Type B pancreatic cell (in vitro differentiated cells): ENCODE data around the gene SMTNL2. TPM values are rescaled to one million over a fixed set of nuclear protein-coding genes. Genes with fewer than 3 reads are reported as not detected.

Source experiments
- DNase-seq: peaks from one replicate; pipeline ENCODE4 v3.0.0; 2021; ENCODE audit warnings: mixed read lengths; ENCODE audit not compliant: unreplicated experiment; ENCODE audit errors: extremely low spot score
- H3K27ac Mint-ChIP-seq: 2 replicates; pipeline ENCODE4 v1.8.0; 2021; ENCODE audit warnings: mild to moderate bottlenecking, mixed read lengths
- H3K27me3 Mint-ChIP-seq: 2 replicates; pipeline ENCODE4 v1.8.0; 2021; ENCODE audit warnings: mixed read lengths
- H3K36me3 Mint-ChIP-seq: 2 replicates; pipeline ENCODE4 v1.8.0; 2021; ENCODE audit warnings: mixed read lengths
- H3K4me1 Mint-ChIP-seq: one replicate; pipeline ENCODE4 v1.8.0; 2021; ENCODE audit warnings: mixed read lengths; ENCODE audit not compliant: unreplicated experiment
- H3K4me3 Mint-ChIP-seq: 2 replicates; pipeline ENCODE4 v1.8.0; 2021; ENCODE audit warnings: mild to moderate bottlenecking, mixed read lengths
- H3K9me3 Mint-ChIP-seq: 2 replicates; pipeline ENCODE4 v1.8.0; 2021; ENCODE audit warnings: mixed read lengths
- CTCF ChIP-seq: fragments of 200-600 bp; sonication (generic); conservative IDR thresholded peaks from 2 replicates; pipeline ENCODE4 v1.5.0; 2021; ENCODE audit warnings: antibody characterized with exemption, mild to moderate bottlenecking
- total RNA-seq: library from RNA; stranded (reverse); gene quantifications from 2 replicates; pipeline ENCODE4 v1.2.1, GENCODE V29; 2021; ENCODE audit warnings: low replicate concordance

Gene SMTNL2
- total RNA-seq, 1 donor from 2014 or later: 25.5 TPM

GRCh38 chr17:4641297-4642195 lies 57.2 kb downstream of the SMTNL2 start, which contains the start of gene ALOX15:
Gene ALOX15, minus strand, starts transcription at chr17:4641678. Its CDS starts 27 bp downstream, at chr17:4641651.
- H3K9me3 Mint-ChIP-seq: no peaks in the 10 kb centered on the region
- H3K4me1 Mint-ChIP-seq: peaks cover 17% of the 10 kb centered on the region
- H3K36me3 Mint-ChIP-seq: no peaks in the 10 kb centered on the region
- DNase-seq: no peak
- no peak for TF ChIP-seq CTCF
- H3K27me3 Mint-ChIP-seq: peaks cover 82% of the 10 kb centered on the region
- no peak within 1 kb of the TSS for H3K27ac Mint-ChIP-seq
- H3K4me3 Mint-ChIP-seq: peak within 1 kb of the TSS; percentile 70

DNA sequence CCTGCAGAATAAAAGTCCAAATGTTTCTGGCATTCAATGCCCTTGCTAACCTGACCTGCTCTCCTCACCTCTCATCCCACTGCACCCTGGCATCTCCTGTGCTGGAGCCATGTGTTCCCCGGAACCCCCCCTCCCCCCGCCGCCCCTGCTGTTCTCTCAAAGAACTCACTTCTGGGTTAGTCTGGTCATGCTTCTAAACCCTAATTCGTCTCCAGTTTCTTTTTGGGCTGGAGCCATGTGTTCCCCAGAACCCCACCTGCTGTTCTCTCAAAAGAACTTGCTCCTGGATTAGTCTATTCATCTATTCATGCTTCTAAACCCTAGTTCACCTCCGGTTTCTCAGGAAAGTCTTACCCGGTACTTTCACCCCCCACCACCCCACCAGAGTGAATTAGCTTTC lies 58.0 kb downstream of the SMTNL2 start:
- peaks cover 76% of the 10 kb centered on the region for H3K27me3 Mint-ChIP-seq
- H3K9me3 Mint-ChIP-seq: no peaks in the 10 kb centered on the region
- no peak for DNase-seq
- TF ChIP-seq CTCF: no peak
- H3K27ac Mint-ChIP-seq: no peak overlapping the region
- H3K4me3 Mint-ChIP-seq: peak overlapping the region; percentile 54
- peaks cover 17% of the 10 kb centered on the region for H3K4me1 Mint-ChIP-seq
- no peaks in the 10 kb centered on the region for H3K36me3 Mint-ChIP-seq

- H3K9me3 Mint-ChIP-seq: no peaks in the 10 kb centered on the region
- H3K4me1 Mint-ChIP-seq: peaks cover 23% of the 10 kb centered on the region
- H3K36me3 Mint-ChIP-seq: no peaks in the 10 kb centered on the region
- DNase-seq: no peak
- H3K4me3 Mint-ChIP-seq: peak overlapping the region; percentile 27
- no peak for TF ChIP-seq CTCF
- H3K27ac Mint-ChIP-seq: no peak overlapping the region
- peaks cover 65% of the 10 kb centered on the region for H3K27me3 Mint-ChIP-seq
These were observed 59.3 kb downstream of the SMTNL2 start for GRCh38 chr17:4643676-4644075.

DNA sequence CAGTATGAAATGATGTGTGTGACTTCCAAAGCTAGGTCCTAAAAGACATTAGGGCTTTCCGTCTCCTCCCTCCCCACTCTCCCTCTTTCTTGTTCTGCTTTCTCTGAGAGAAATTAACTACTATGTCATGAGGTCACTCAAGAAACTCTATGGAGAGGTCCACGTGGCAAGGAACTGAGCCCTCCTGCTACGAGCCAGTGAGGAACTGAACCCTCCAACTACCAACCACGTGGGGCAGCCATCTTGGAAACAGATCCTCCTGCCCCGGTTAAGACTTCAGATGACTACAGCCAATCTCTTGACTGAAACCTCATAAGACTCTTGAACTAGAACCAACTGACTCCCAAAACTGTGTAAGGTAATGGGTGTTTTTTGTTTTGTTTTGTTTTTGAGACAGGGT lies 61.3 kb downstream of the SMTNL2 start:
- Mint-ChIP-seq H3K36me3 (no peaks in the 10 kb centered on the region), H3K4me3 (no peak overlapping the region)
- TF ChIP-seq CTCF: no peak

DNA sequence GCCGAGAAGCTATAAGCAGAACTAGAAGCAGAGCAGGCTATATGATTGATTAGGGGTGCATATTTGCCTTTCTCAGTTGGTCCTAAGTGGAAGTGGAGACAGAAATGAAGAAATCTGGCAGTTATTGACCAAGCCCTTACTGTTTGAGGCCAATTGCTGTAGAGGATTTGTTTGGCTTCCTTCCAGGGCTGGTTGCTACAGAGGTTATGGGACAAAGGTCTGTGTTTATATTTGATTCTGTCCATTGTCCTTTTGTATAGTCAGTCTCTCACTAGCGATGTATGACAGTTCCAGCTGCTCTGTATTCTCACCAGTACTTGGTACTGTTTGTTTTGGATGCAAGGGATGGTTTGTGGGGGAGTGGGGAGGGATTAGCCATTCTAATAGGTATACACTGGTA lies 64.4 kb downstream of the SMTNL2 start:
- Mint-ChIP-seq H3K9me3 (no peaks in the 10 kb centered on the region), H3K4me1 (peaks cover 10% of the 10 kb centered on the region), H3K27me3 (peaks cover 23% of the 10 kb centered on the region), H3K36me3 (no peaks in the 10 kb centered on the region), H3K27ac (no peak overlapping the region), H3K4me3 (no peak overlapping the region)
- no peak for DNase-seq
- TF ChIP-seq CTCF: no peak

More for the DNA sequence above, 61.3 kb downstream of the SMTNL2 start:
- Mint-ChIP-seq H3K27me3 (peaks cover 54% of the 10 kb centered on the region), H3K9me3 (no peaks in the 10 kb centered on the region), H3K27ac (no peak overlapping the region), H3K4me1 (peaks cover 19% of the 10 kb centered on the region)
- no peak for DNase-seq
